Smooth muscle cell (in vitro differentiated cells): ENCODE results near the gene IMPA2. TPM values are rescaled to one million over a fixed set of nuclear protein-coding genes. Genes with fewer than 3 reads are reported as not detected.

Source experiments
- DNase-seq: peaks from one replicate; lab custom pipeline; 2025; ENCODE audit not compliant: unreplicated experiment; lab: John Stamatoyannopoulos, UW
- H2AFZ ChIP-seq: fragments of 200-600 bp; sonication (generic); 2 replicates; pipeline ENCODE4 v1.6.0; 2016; ENCODE audit warnings: antibody characterized with exemption, low read depth, mild to moderate bottlenecking
- H3F3A ChIP-seq: fragments of 200-600 bp; sonication (generic); 2 replicates; pipeline ENCODE4 v1.6.0; 2017; ENCODE audit warnings: antibody characterized with exemption, low read depth
- H3K27ac ChIP-seq: fragments of 200-600 bp; sonication (generic); 2 replicates; pipeline ENCODE4 v1.5.1; 2016; ENCODE audit warnings: low read depth, mild to moderate bottlenecking
- H3K27me3 ChIP-seq: fragments of 200-600 bp; sonication (generic); 2 replicates; pipeline ENCODE4 v1.6.1; 2016; ENCODE audit warnings: low read depth, mild to moderate bottlenecking
- H3K36me3 ChIP-seq: fragments of 200-600 bp; sonication (generic); 2 replicates; pipeline ENCODE4 v1.5.1; 2016; ENCODE audit warnings: low read depth
- H3K4me1 ChIP-seq: fragments of 200-600 bp; sonication (generic); 2 replicates; pipeline ENCODE4 v1.5.1; 2016; ENCODE audit warnings: low read depth
- H3K4me2 ChIP-seq: fragments of 200-600 bp; sonication (generic); 2 replicates; pipeline ENCODE4 v1.6.0; 2016; ENCODE audit warnings: mild to moderate bottlenecking
- H3K4me3 ChIP-seq: fragments of 200-600 bp; sonication (generic); 2 replicates; pipeline ENCODE4 v1.5.1; 2016; ENCODE audit warnings: mild to moderate bottlenecking
- H3K79me2 ChIP-seq: fragments of 200-600 bp; sonication (generic); 2 replicates; pipeline ENCODE4 v1.6.0; 2016; ENCODE audit warnings: low read depth, mild to moderate bottlenecking
- H3K9ac ChIP-seq: fragments of 200-600 bp; sonication (generic); 2 replicates; pipeline ENCODE4 v1.6.0; 2016; ENCODE audit warnings: low read depth
- H3K9me3 ChIP-seq: fragments of 200-600 bp; sonication (generic); replicated peaks from 2 replicates; pipeline ENCODE4 v1.5.1; 2016; ENCODE audit warnings: low read depth
- H4K20me1 ChIP-seq: fragments of 200-600 bp; sonication (generic); 2 replicates; pipeline ENCODE4 v1.6.0; 2016; ENCODE audit warnings: low read depth
- CTCF ChIP-seq: fragments of 200-600 bp; sonication (generic); IDR thresholded peaks from 2 replicates; pipeline ENCODE4 v1.5.1; 2017; ENCODE audit warnings: borderline replicate concordance, mild to moderate bottlenecking, antibody characterized with exemption; ENCODE audit not compliant: insufficient read depth, poor library complexity, severe bottlenecking
- WGBS: methylation state at CpG from one replicate; pipeline ENCODE4 v1.1.7; 2016; ENCODE audit warnings: low lambda C conversion rate; 5-methylcytosine and 5-hydroxymethylcytosine counted together
- polyA plus RNA-seq: library from polyadenylated mRNA; unstranded; fragments of >200 nt; fragmentation: Nextera tagmentation; extraction: Ambion mirVana; gene quantifications from 2 replicates; pipeline ENCODE4 v1.2.1, GENCODE V29; 2016
- total RNA-seq: library from RNA; depleted of rRNA; stranded (reverse); fragments of >200 nt; gene quantifications from 2 replicates; pipeline ENCODE4 v1.2.3, GENCODE V29; 2014

The IMPA2 gene
- total and polyA plus RNA-seq, 2 experiments from 2014 or later: 9.9 to 17.8 TPM

- DNase-seq: no peak
- 83% methylated on average over 13 of the region's 14 CpGs for WGBS
- H3F3A ChIP-seq: no peaks in the 10 kb centered on the region
- no peak overlapping the region for H3K4me2 ChIP-seq
- H4K20me1 ChIP-seq: no peaks in the 10 kb centered on the region
- no peaks in the 10 kb centered on the region for H3K4me1 ChIP-seq
- no peak overlapping the region for H2AFZ ChIP-seq
- H3K9ac ChIP-seq: no peak overlapping the region
- H3K4me3 ChIP-seq: no peak overlapping the region
- H3K27ac ChIP-seq: no peak overlapping the region
- no peaks in the 10 kb centered on the region for H3K9me3 ChIP-seq
- H3K27me3 ChIP-seq: no peaks in the 10 kb centered on the region
- TF ChIP-seq CTCF: no peak
- no peaks in the 10 kb centered on the region for H3K79me2 ChIP-seq
- no peaks in the 10 kb centered on the region for H3K36me3 ChIP-seq
These were observed 75.6 kb downstream of the IMPA2 start for GRCh38 chr18:12056884-12057402.

- Histone ChIP-seq H3K36me3 (no peaks in the 10 kb centered on the region), H3K9me3 (no peaks in the 10 kb centered on the region), H3K4me3 (no peak overlapping the region), H4K20me1 (no peaks in the 10 kb centered on the region), H3K4me1 (no peaks in the 10 kb centered on the region), H3K9ac (no peak overlapping the region), H3K79me2 (no peaks in the 10 kb centered on the region), H3F3A (no peaks in the 10 kb centered on the region), H3K27me3 (no peaks in the 10 kb centered on the region), H3K27ac (no peak overlapping the region), H2AFZ (no peak overlapping the region), H3K4me2 (no peak overlapping the region)
- TF ChIP-seq CTCF: no peak
- 68% methylated on average over 14 of the region's 14 CpGs for WGBS
- DNase-seq: no peak
These were observed 76.2 kb downstream of the IMPA2 start for GRCh38 chr18:12057419-12058039.

GRCh38 chr18:12059334-12060181 is 78.3 kb downstream of the IMPA2 start:
- no peaks in the 10 kb centered on the region for H3K4me1 ChIP-seq
- H2AFZ ChIP-seq: no peak overlapping the region
- TF ChIP-seq CTCF: no peak
- no peaks in the 10 kb centered on the region for H3F3A ChIP-seq
- no peaks in the 10 kb centered on the region for H3K36me3 ChIP-seq
- no peak overlapping the region for H3K4me2 ChIP-seq
- WGBS: 88% methylated on average over 16 of the region's 16 CpGs
- H4K20me1 ChIP-seq: no peaks in the 10 kb centered on the region
- H3K79me2 ChIP-seq: no peaks in the 10 kb centered on the region
- H3K27me3 ChIP-seq: no peaks in the 10 kb centered on the region
- no peak overlapping the region for H3K27ac ChIP-seq
- no peak overlapping the region for H3K9ac ChIP-seq
- H3K4me3 ChIP-seq: no peak overlapping the region
- no peak for DNase-seq
- H3K9me3 ChIP-seq: no peaks in the 10 kb centered on the region
